K562 (cell line): ENCODE results near the gene KLHL6. TPM values are rescaled to one million over a fixed set of nuclear protein-coding genes. Genes with fewer than 3 reads are reported as not detected.

Experiments used
- CC2D1A ChIP-seq: fragments of 450-650 bp; IDR thresholded peaks from 2 replicates; pipeline ENCODE4 v1.6.1; 2017; ENCODE audit warnings: mild to moderate bottlenecking
- DNMT1 ChIP-seq: fragments of 450-650 bp; IDR thresholded peaks from 2 replicates; pipeline ENCODE4 v1.6.1; 2016; ENCODE audit warnings: antibody characterized with exemption, mild to moderate bottlenecking
- EGR1 ChIP-seq: fragments of 450-650 bp; conservative IDR thresholded peaks from 2 replicates; pipeline ENCODE4 v1.6.1; 2017; ENCODE audit warnings: mild to moderate bottlenecking
- ETV5 ChIP-seq: sonication (generic); formaldehyde crosslinking; IDR thresholded peaks from 2 replicates; pipeline ENCODE4 v1.4.0; 2020; ENCODE audit warnings: low read depth, mild to moderate bottlenecking, missing genetic modification reagents
- FOXK2 ChIP-seq, 2 experiments: fragments of 450-650 bp; IDR thresholded peaks in 1 of 2; conservative IDR thresholded peaks in 1 of 2; 2 replicates each; pipeline ENCODE4 v1.6.1; 2016; ENCODE audit warnings: low read depth in 2 of 2, mild to moderate bottlenecking in 1 of 2
- GTF2F1 ChIP-seq: IDR thresholded peaks from 2 replicates; pipeline ENCODE4 v1.6.1; 2011; ENCODE audit warnings: low read depth, low read length, improper control_type of control experiment
- HEY1 ChIP-seq: fragments of 250-450 bp; sonication (Bioruptor Pico); IDR thresholded peaks from 2 replicates; pipeline ENCODE4 v1.5.0; 2020; ENCODE audit warnings: mild to moderate bottlenecking, moderate library complexity, borderline replicate concordance
- HNRNPLL ChIP-seq: fragments of 200-400 bp; formaldehyde crosslinking; IDR thresholded peaks from 2 replicates; pipeline ENCODE4 v1.6.1; 2017; ENCODE audit warnings: low read length, low read depth, mild to moderate bottlenecking; ENCODE audit not compliant: poor library complexity, severe bottlenecking
- NFIC ChIP-seq: fragments of 450-650 bp; IDR thresholded peaks from 2 replicates; pipeline ENCODE4 v1.6.1; 2017; ENCODE audit warnings: mild to moderate bottlenecking, inconsistent platforms
- NR3C1 ChIP-seq: sonication (generic); formaldehyde crosslinking; IDR thresholded peaks from 2 replicates; pipeline ENCODE4 v1.8.1; 2022; ENCODE audit warnings: missing genetic modification reagents
- PML ChIP-seq: IDR thresholded peaks from 2 replicates; pipeline ENCODE4 v1.6.1; 2012; ENCODE audit warnings: low read length, inconsistent platforms
- SAFB2 ChIP-seq: fragments of 200-400 bp; formaldehyde crosslinking; IDR thresholded peaks from 2 replicates; pipeline ENCODE4 v1.6.1; 2018; ENCODE audit warnings: borderline replicate concordance, low read length, low read depth, moderate library complexity; ENCODE audit not compliant: severe bottlenecking
- SPI1 ChIP-seq: IDR thresholded peaks from 2 replicates; pipeline ENCODE4 v1.6.1; 2011; ENCODE audit warnings: low read depth, low read length, control low read depth, borderline replicate concordance
- TAF7 ChIP-seq: fragments of 450-650 bp; IDR thresholded peaks from 2 replicates; pipeline ENCODE4 v1.6.1; 2016; ENCODE audit warnings: missing genetic modification characterization, missing compliant biosample characterization
- TBP ChIP-seq: optimal IDR thresholded peaks from 2 replicates; pipeline ENCODE3; 2011; ENCODE audit warnings: low read depth, low read length, improper control_type of control experiment
- U2AF1 ChIP-seq: fragments of 200-400 bp; formaldehyde crosslinking; optimal IDR thresholded peaks from 2 replicates; pipeline ENCODE3; 2017; ENCODE audit warnings: mild to moderate bottlenecking, low read depth, low read length, moderate library complexity
- ZKSCAN1 ChIP-seq: fragments of 150-350 bp; IDR thresholded peaks from 2 replicates; pipeline ENCODE4 v1.6.1; 2016; ENCODE audit warnings: low read depth, low read length
- ZNF133 ChIP-seq: fragments of 250-450 bp; sonication (Bioruptor Pico); IDR thresholded peaks from 2 replicates; pipeline ENCODE4 v1.4.0; 2020; ENCODE audit warnings: mild to moderate bottlenecking
- ZNF184 ChIP-seq: sonication (generic); formaldehyde crosslinking; IDR thresholded peaks from 2 replicates; pipeline ENCODE4 v1.5.0; 2020; ENCODE audit warnings: missing genetic modification reagents
- ZNF431 ChIP-seq: sonication (generic); formaldehyde crosslinking; IDR thresholded peaks from 2 replicates; pipeline ENCODE4 v1.8.0; 2022; ENCODE audit warnings: mild to moderate bottlenecking, missing genetic modification reagents
- polyA plus RNA-seq, 8 experiments: library from polyadenylated mRNA; depleted of rRNA in 4 of 8; stranded (reverse) in 5 of 8; unstranded in 3 of 8; fragments of >200 nt; fragmentation: Nextera tagmentation in 2 of 8; fragmentation: Illumina TruSeq in 1 of 8; extraction: Ambion mirVana in 2 of 8; extraction: Trizol in 1 of 8; gene quantifications; 2 replicates each; pipeline versions ENCODE4 v1.2.1 to v1.2.3, GENCODE V29; 2011 to 2014; ENCODE audit warnings: inconsistent platforms in 1 of 8, missing spikeins in 1 of 8
- total RNA-seq, 7 experiments: library from RNA; depleted of rRNA in 6 of 7; stranded (reverse); fragments of >200 nt in 6 of 7; fragmentation: Illumina TruSeq in 2 of 7; extraction: Trizol in 2 of 7; gene quantifications; 2 replicates each; pipeline versions ENCODE4 v1.2.1 to v1.2.3, GENCODE V29; 2011 to 2021; ENCODE audit warnings: low replicate concordance in 1 of 7
- TF ChIP-seq, protein P1 (sequence below): sonication (generic); IDR thresholded peaks from 2 replicates; pipeline ENCODE4 v1.6.1; 2016
- TF ChIP-seq, protein P2 (sequence below): fragments of 450-650 bp; formaldehyde crosslinking; IDR thresholded peaks from 2 replicates; pipeline ENCODE4 v1.4.0; 2020; ENCODE audit warnings: mild to moderate bottlenecking
- TF ChIP-seq, protein P3 (sequence below), 2 experiments: IDR thresholded peaks in 1 of 2; conservative IDR thresholded peaks in 1 of 2; 2 replicates each; pipeline ENCODE4 v1.6.1; 2016; ENCODE audit warnings: low read depth in 2 of 2, mild to moderate bottlenecking in 1 of 2, missing compliant biosample characterization in 1 of 2, missing genetic modification characterization in 1 of 2, moderate library complexity in 1 of 2

The KLHL6 gene
- total and polyA plus RNA-seq, 9 of the 15 experiments (the other 6 are each of a cell fraction or from before 2014, with no cell fraction given), result 0.18 to 2.1 (median 1.4) TPM

DNA sequence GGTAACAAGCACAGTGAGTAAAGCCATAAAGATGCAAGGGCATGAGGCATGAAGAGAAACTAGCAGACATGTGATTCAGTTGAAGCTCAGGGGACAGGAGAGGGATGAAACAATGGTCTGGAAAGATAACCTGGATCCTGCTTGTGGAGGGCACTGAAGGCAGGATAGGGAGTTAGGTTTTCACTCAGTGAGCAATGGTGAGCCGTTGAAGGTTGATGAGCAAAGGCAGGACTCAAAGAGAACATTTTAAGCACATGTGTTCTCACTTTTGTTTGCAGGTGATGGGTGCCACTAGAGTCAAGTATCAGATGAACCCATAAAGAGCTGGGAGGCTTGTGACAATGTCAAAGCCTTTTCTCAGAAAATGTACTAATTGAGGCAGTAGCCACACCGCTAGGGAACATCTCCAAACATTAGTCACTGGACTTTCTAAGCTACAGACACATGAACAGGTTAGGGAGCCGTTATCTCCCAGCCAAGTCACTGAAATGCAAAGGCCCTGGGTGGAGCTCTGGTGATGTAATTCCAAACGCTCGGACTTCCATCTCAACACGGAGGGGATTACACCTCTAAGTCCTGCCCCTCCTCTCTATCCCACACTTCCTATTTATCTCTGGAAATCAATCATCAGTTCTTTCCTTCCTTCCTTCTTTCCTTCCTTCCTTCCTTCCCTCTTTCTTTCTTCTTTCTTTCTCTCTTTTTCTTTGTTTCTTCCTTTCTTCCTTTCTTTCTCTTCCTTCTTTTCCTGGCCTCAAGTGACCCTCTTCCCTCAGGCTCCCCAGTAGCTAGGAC, 22.7 kb downstream of the KLHL6 start (continued):
- TF ChIP-seq TBP (no peak), ZNF184 (no peak), ZNF431 (CRISPR knock-in tag) (no peak), EGR1 (no peak), ZNF133 (CRISPR knock-in tag) (no peak), HEY1 (CRISPR knock-in tag) (no peak), PML (no peak), DNMT1 (peak; percentile 85; the same call in 1 of the 2 replicates), GTF2F1 (no peak), HNRNPLL (no peak), FOXK2 (conservative IDR thresholded peaks at IDR 0.05 in 1 of 2, IDR thresholded peaks at IDR 0.05 in 1 of 2; ENCODE audit: low read depth in 2 of 2) (peak; percentile 76 to 84), ZKSCAN1 (no peak), U2AF1 (no peak), NR3C1 (CRISPR knock-in tag) (no peak), NFIC (no peak), SPI1 (0 out of 2 replicates have a peak, but pooled peaks have one; percentile 1), ETV5 (no peak), SAFB2 (no peak), TAF7 (tag) (no peak), CC2D1A (peak; percentile 56; the same call in 1 of the 2 replicates)
- TF ChIP-seq, protein P1, sequence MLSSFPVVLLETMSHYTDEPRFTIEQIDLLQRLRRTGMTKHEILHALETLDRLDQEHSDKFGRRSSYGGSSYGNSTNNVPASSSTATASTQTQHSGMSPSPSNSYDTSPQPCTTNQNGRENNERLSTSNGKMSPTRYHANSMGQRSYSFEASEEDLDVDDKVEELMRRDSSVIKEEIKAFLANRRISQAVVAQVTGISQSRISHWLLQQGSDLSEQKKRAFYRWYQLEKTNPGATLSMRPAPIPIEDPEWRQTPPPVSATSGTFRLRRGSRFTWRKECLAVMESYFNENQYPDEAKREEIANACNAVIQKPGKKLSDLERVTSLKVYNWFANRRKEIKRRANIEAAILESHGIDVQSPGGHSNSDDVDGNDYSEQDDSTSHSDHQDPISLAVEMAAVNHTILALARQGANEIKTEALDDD, result peak; percentile 82
- TF ChIP-seq, protein P2, sequence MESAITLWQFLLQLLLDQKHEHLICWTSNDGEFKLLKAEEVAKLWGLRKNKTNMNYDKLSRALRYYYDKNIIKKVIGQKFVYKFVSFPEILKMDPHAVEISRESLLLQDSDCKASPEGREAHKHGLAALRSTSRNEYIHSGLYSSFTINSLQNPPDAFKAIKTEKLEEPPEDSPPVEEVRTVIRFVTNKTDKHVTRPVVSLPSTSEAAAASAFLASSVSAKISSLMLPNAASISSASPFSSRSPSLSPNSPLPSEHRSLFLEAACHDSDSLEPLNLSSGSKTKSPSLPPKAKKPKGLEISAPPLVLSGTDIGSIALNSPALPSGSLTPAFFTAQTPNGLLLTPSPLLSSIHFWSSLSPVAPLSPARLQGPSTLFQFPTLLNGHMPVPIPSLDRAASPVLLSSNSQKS (CRISPR knock-in tag), result no peak
- TF ChIP-seq, protein P3, sequence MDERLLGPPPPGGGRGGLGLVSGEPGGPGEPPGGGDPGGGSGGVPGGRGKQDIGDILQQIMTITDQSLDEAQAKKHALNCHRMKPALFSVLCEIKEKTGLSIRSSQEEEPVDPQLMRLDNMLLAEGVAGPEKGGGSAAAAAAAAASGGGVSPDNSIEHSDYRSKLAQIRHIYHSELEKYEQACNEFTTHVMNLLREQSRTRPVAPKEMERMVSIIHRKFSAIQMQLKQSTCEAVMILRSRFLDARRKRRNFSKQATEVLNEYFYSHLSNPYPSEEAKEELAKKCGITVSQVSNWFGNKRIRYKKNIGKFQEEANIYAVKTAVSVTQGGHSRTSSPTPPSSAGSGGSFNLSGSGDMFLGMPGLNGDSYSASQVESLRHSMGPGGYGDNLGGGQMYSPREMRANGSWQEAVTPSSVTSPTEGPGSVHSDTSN (CRISPR knock-in tag; IDR thresholded peaks at IDR 0.05; ENCODE audit: low read depth), result no peak
- TF ChIP-seq, protein P3 (tag; conservative IDR thresholded peaks at IDR 0.05; ENCODE audit: low read depth), result no peak; the same call in 1 of the 2 replicates
